Neural progenitor cell (in vitro differentiated cells): ENCODE measurements around the gene CBFA2T3. TPM values are rescaled to one million over a fixed set of nuclear protein-coding genes. Genes with fewer than 3 reads are reported as not detected.

Source experiments
- DNase-seq: peaks from one replicate; pipeline ENCODE4 v3.0.0-alpha.2; 2016; ENCODE audit warnings: low spot score
- H2AFZ ChIP-seq: fragments of 200-600 bp; sonication (generic); replicated peaks from 2 replicates; pipeline ENCODE4 v1.6.1; 2016; ENCODE audit warnings: antibody characterized with exemption
- H3F3A ChIP-seq: fragments of 200-600 bp; sonication (generic); 2 replicates; pipeline ENCODE4 v1.6.1; 2016; ENCODE audit warnings: antibody characterized with exemption, low read depth
- H3K27ac ChIP-seq: fragments of 200-600 bp; sonication (generic); 2 replicates; pipeline ENCODE4 v1.5.1; 2016; ENCODE audit warnings: mild to moderate bottlenecking
- H3K27me3 ChIP-seq: fragments of 200-600 bp; sonication (generic); 2 replicates; pipeline ENCODE4 v1.6.1; 2016; ENCODE audit warnings: mild to moderate bottlenecking, moderate library complexity
- H3K36me3 ChIP-seq: fragments of 200-600 bp; sonication (generic); 2 replicates; pipeline ENCODE4 v1.5.1; 2016
- H3K4me1 ChIP-seq: fragments of 200-600 bp; sonication (generic); 2 replicates; pipeline ENCODE4 v1.6.1; 2016; ENCODE audit warnings: mixed run types
- H3K4me2 ChIP-seq: fragments of 200-600 bp; sonication (generic); 2 replicates; pipeline ENCODE4 v1.6.1; 2016
- H3K4me3 ChIP-seq: fragments of 200-600 bp; sonication (generic); 2 replicates; pipeline ENCODE4 v1.5.1; 2016
- H3K79me2 ChIP-seq: fragments of 200-600 bp; sonication (generic); 2 replicates; pipeline ENCODE4 v1.6.1; 2016; ENCODE audit warnings: low read depth
- H3K9ac ChIP-seq: fragments of 200-600 bp; sonication (generic); 2 replicates; pipeline ENCODE4 v1.6.1; 2016
- H3K9me3 ChIP-seq: fragments of 200-600 bp; sonication (generic); 2 replicates; pipeline ENCODE4 v1.5.1; 2016; ENCODE audit warnings: low read depth
- H4K20me1 ChIP-seq: fragments of 200-600 bp; sonication (generic); 2 replicates; pipeline ENCODE4 v1.6.1; 2016; ENCODE audit warnings: low read depth
- H3K27ac Mint-ChIP-seq: 3 replicates; pipeline ENCODE4 v1.8.0; 2021; ENCODE audit warnings: mixed read lengths
- H3K27me3 Mint-ChIP-seq: 2 replicates; pipeline ENCODE4 v1.8.0; 2022; ENCODE audit warnings: low read depth, mild to moderate bottlenecking, inconsistent platforms, moderate library complexity, mixed read lengths; ENCODE audit not compliant: insufficient read depth
- H3K36me3 Mint-ChIP-seq: 3 replicates; pipeline ENCODE4 v1.8.0; 2021; ENCODE audit warnings: mixed read lengths
- H3K4me1 Mint-ChIP-seq: 3 replicates; pipeline ENCODE4 v1.8.0; 2021; ENCODE audit warnings: mixed read lengths
- H3K4me3 Mint-ChIP-seq: 3 replicates; pipeline ENCODE4 v1.8.0; 2021; ENCODE audit warnings: mild to moderate bottlenecking, moderate library complexity, mixed read lengths
- H3K9me3 Mint-ChIP-seq: 3 replicates; pipeline ENCODE4 v1.8.0; 2020; ENCODE audit warnings: mixed read lengths
- EZH2 ChIP-seq: fragments of 200-600 bp; sonication (generic); IDR thresholded peaks from 2 replicates; pipeline ENCODE4 v1.6.1; 2017; ENCODE audit warnings: antibody characterized with exemption, mild to moderate bottlenecking, moderate library complexity
- EZH2phosphoT487 ChIP-seq: fragments of 200-600 bp; sonication (generic); IDR thresholded peaks from 2 replicates; pipeline ENCODE4 v1.6.1; 2017; ENCODE audit warnings: antibody characterized with exemption
- total RNA-seq: library from RNA; depleted of rRNA; stranded (reverse); fragments of >200 nt; gene quantifications from 2 replicates; pipeline ENCODE4 v1.2.3, GENCODE V29; 2015; ENCODE audit warnings: low replicate concordance
- TF ChIP-seq, protein P1 (sequence below): fragments of 200-600 bp; sonication (generic); IDR thresholded peaks from 2 replicates; pipeline ENCODE4 v1.5.1; 2017; ENCODE audit warnings: antibody characterized with exemption, mild to moderate bottlenecking

CBFA2T3 gene
- total RNA-seq, 1 donor from 2014 or later = 0.22 TPM

GRCh38 chr16:88899901-88900661 lies 76.9 kb downstream of the CBFA2T3 start:
- H3F3A ChIP-seq = no peaks in the 10 kb centered on the region
- H3K9ac ChIP-seq = no peak overlapping the region
- H3K4me1 ChIP-seq = peaks cover 8% of the 10 kb centered on the region
- H3K4me3 Mint-ChIP-seq = no peak overlapping the region
- TF ChIP-seq EZH2phosphoT487 (no peak), EZH2 (no peak)
- TF ChIP-seq, protein P1, sequence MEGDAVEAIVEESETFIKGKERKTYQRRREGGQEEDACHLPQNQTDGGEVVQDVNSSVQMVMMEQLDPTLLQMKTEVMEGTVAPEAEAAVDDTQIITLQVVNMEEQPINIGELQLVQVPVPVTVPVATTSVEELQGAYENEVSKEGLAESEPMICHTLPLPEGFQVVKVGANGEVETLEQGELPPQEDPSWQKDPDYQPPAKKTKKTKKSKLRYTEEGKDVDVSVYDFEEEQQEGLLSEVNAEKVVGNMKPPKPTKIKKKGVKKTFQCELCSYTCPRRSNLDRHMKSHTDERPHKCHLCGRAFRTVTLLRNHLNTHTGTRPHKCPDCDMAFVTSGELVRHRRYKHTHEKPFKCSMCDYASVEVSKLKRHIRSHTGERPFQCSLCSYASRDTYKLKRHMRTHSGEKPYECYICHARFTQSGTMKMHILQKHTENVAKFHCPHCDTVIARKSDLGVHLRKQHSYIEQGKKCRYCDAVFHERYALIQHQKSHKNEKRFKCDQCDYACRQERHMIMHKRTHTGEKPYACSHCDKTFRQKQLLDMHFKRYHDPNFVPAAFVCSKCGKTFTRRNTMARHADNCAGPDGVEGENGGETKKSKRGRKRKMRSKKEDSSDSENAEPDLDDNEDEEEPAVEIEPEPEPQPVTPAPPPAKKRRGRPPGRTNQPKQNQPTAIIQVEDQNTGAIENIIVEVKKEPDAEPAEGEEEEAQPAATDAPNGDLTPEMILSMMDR = no peak
- no peaks in the 10 kb centered on the region for H4K20me1 ChIP-seq
- H3K4me2 ChIP-seq = no peak overlapping the region
- H3K27ac ChIP-seq = no peak overlapping the region
- no peak overlapping the region for H3K4me3 ChIP-seq
- H3K4me1 Mint-ChIP-seq = peaks cover 2% of the 10 kb centered on the region
- H2AFZ ChIP-seq = no peak overlapping the region
- H3K36me3 Mint-ChIP-seq = no peaks in the 10 kb centered on the region
- no peaks in the 10 kb centered on the region for H3K27me3 ChIP-seq
- H3K9me3 ChIP-seq = no peaks in the 10 kb centered on the region
- H3K27ac Mint-ChIP-seq = no peak overlapping the region
- H3K9me3 Mint-ChIP-seq = no peaks in the 10 kb centered on the region
- H3K79me2 ChIP-seq = no peaks in the 10 kb centered on the region
- no peak for DNase-seq
- H3K27me3 Mint-ChIP-seq = no peaks in the 10 kb centered on the region
- no peaks in the 10 kb centered on the region for H3K36me3 ChIP-seq

- no peaks in the 10 kb centered on the region for H4K20me1 ChIP-seq
- H3F3A ChIP-seq = no peaks in the 10 kb centered on the region
- H3K9ac ChIP-seq = no peak overlapping the region
- no peaks in the 10 kb centered on the region for H3K9me3 ChIP-seq
- no peak overlapping the region for H3K27ac Mint-ChIP-seq
- no peaks in the 10 kb centered on the region for H3K27me3 ChIP-seq
- H3K79me2 ChIP-seq = no peaks in the 10 kb centered on the region
- TF ChIP-seq, protein P1 = no peak
- TF ChIP-seq EZH2phosphoT487 (no peak), EZH2 (no peak)
- no peaks in the 10 kb centered on the region for H3K36me3 ChIP-seq
- peaks cover 3% of the 10 kb centered on the region for H3K27me3 Mint-ChIP-seq
- peaks cover 8% of the 10 kb centered on the region for H3K4me1 ChIP-seq
- DNase-seq = no peak
- H3K4me2 ChIP-seq = no peak overlapping the region
- no peak overlapping the region for H3K4me3 Mint-ChIP-seq
- H3K4me1 Mint-ChIP-seq = no peaks in the 10 kb centered on the region
- H2AFZ ChIP-seq = no peak overlapping the region
- H3K36me3 Mint-ChIP-seq = no peaks in the 10 kb centered on the region
- no peak overlapping the region for H3K4me3 ChIP-seq
- no peak overlapping the region for H3K27ac ChIP-seq
- H3K9me3 Mint-ChIP-seq = no peaks in the 10 kb centered on the region
Measured at GRCh38 chr16:88897696-88898425, 79.1 kb downstream of the CBFA2T3 start.

- Histone ChIP-seq H3K27ac (no peak overlapping the region), H3K9me3 (no peaks in the 10 kb centered on the region), H4K20me1 (no peaks in the 10 kb centered on the region), H3K4me1 (no peaks in the 10 kb centered on the region), H2AFZ (no peak overlapping the region), H3K27me3 (no peaks in the 10 kb centered on the region), H3K36me3 (no peaks in the 10 kb centered on the region), H3K9ac (no peak overlapping the region), H3K4me3 (no peak overlapping the region), H3K4me2 (no peak overlapping the region), H3F3A (no peaks in the 10 kb centered on the region), H3K79me2 (no peaks in the 10 kb centered on the region)
- Mint-ChIP-seq H3K36me3 (no peaks in the 10 kb centered on the region), H3K9me3 (no peaks in the 10 kb centered on the region), H3K27ac (no peak overlapping the region), H3K4me1 (no peaks in the 10 kb centered on the region), H3K27me3 (peaks cover 3% of the 10 kb centered on the region), H3K4me3 (no peak overlapping the region)
- no peak for TF ChIP-seq EZH2phosphoT487
- TF ChIP-seq, protein P1 = no peak
- no peak for TF ChIP-seq EZH2
- DNase-seq = no peak
Measured at GRCh38 chr16:88896238-88897070, 80.6 kb downstream of the CBFA2T3 start.
